Pancreas (tissue), 10 donors: ENCODE data around the gene ATPAF1. TPM values are rescaled to one million over a fixed set of nuclear protein-coding genes. Genes with fewer than 3 reads are reported as not detected.
A peak's percentile ranks its signal among the peaks of the same experiment; 100 is the strongest.

Source experiments
- ATAC-seq, 4 donors: fragments of 200-7000 bp; cut with Tn5 transposase; one replicate each; pipeline versions ENCODE4 v1.8.0 to v1.9.1; 2020; ENCODE audit warnings: mild to moderate bottlenecking in 4 of 4, moderate library complexity in 4 of 4
- DNase-seq, 6 donors: peaks; one replicate each; pipeline ENCODE4 v3.0.0-alpha.2; 2020
- FAIRE-seq: peaks from 2 replicates; lab custom pipeline; 2012; peaks lifted over from hg19 to GRCh38; lab: Jason Lieb, UNC
- H3K27ac ChIP-seq, 4 donors: fragments of 200-600 bp; sonication (generic); 1 replicate in 3 of 4; 2 replicates in 1 of 4; pipeline versions ENCODE4 v1.5.0 to v1.8.0; 2020
- H3K27me3 ChIP-seq, 4 donors: fragments of 200-600 bp; one replicate each; pipeline ENCODE4 v1.8.0; 2021
- H3K36me3 ChIP-seq, 3 donors: fragments of 200-600 bp; sonication (generic) in 1 of 3; one replicate each; pipeline versions ENCODE4 v1.5.0 to v1.8.0; 2020 to 2021
- H3K4me1 ChIP-seq, 3 donors: fragments of 200-600 bp; one replicate each; pipeline ENCODE4 v1.8.0; 2021
- H3K4me3 ChIP-seq, 4 donors: fragments of 200-600 bp; sonication (generic) in 2 of 4; one replicate each; pipeline versions ENCODE4 v1.5.0 to v1.8.0; 2020 to 2021
- H3K9me3 ChIP-seq, 4 donors: fragments of 200-600 bp; one replicate each; pipeline ENCODE4 v1.8.0; 2021
- WGBS, 2 donors: extraction: QIAGEN DNeasy Blood & Tissue Kit; methylation state at CpG; one replicate each; pipeline ENCODE4 v1.1.7; 2013; 5-methylcytosine and 5-hydroxymethylcytosine counted together
- intact Hi-C, 3 donors: fragments of 100-400 bp; cut with DNase I; formaldehyde crosslinking; loops; one replicate each; pipeline versions ENCODE4 v1.11.1 to v1.14.2; 2022
- polyA plus RNA-seq, 2 donors: library from polyadenylated mRNA; stranded (reverse); fragments of 200-250 nt; gene quantifications; one replicate each; pipeline ENCODE4 v1.2.3, GENCODE V29; 2013
- total RNA-seq, 6 donors: library from RNA; stranded (reverse); fragmentation: NEBNext Ultra II Directional in 4 of 6; extraction: Animal tissue kit (Norgen Biotek cat#: 25700) in 4 of 6; gene quantifications; one replicate each; pipeline versions ENCODE4 v1.2.1 to v1.2.4, GENCODE V29; 2021 to 2023
- TF ChIP-seq, protein P1 (sequence below), 4 donors: fragments of 200-600 bp; sonication (generic) in 3 of 4; IDR thresholded peaks; one replicate each; pipeline versions ENCODE4 v1.5.0 to v1.8.0; 2021; ENCODE audit warnings: antibody characterized with exemption in 4 of 4
- donor health status: healthy with polysubstance abuse.
- donor health status: DM: no; HTN: no; CAD: no; lungs with moderate emphysema.
- donor health status: DM: no; HTN: no; CAD: no.
- donor health status: control.
- donor health status: control.
- donor health status: Bipolar disorder and iron deficiency.
- donor health status: DM: yes; HTN: yes; CAD: no.
- donor health status: DM: no; HTN: no; CAD: no.
- donor health status: DM: no; HTN: no; CAD: no.
- donor health status: DM: yes; HTN: yes; CAD: no.

The ATPAF1 gene
- total and polyA plus RNA-seq, 8 donors: 18.1 to 23.3 (median 21.5) TPM

DNA sequence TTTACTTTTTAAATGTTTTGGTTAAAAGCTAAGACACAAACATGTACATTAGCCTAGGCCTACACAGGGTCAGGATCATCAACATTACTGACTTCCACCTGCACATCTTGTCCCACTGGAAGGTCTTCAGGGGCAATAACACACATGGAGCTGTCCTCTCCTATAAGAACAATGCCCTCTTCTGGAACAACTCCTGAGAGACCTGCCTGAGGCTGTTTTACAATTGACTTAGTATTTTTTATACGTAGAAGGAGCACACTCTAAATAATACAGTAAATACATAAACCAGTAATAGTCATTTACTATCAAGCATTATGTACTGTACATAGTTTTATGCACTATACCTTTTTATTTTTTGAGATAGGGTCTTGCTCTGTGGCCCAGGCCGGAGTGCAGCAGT lies 37.4 kb downstream of the ATPAF1 start:
- TF ChIP-seq, protein P1, sequence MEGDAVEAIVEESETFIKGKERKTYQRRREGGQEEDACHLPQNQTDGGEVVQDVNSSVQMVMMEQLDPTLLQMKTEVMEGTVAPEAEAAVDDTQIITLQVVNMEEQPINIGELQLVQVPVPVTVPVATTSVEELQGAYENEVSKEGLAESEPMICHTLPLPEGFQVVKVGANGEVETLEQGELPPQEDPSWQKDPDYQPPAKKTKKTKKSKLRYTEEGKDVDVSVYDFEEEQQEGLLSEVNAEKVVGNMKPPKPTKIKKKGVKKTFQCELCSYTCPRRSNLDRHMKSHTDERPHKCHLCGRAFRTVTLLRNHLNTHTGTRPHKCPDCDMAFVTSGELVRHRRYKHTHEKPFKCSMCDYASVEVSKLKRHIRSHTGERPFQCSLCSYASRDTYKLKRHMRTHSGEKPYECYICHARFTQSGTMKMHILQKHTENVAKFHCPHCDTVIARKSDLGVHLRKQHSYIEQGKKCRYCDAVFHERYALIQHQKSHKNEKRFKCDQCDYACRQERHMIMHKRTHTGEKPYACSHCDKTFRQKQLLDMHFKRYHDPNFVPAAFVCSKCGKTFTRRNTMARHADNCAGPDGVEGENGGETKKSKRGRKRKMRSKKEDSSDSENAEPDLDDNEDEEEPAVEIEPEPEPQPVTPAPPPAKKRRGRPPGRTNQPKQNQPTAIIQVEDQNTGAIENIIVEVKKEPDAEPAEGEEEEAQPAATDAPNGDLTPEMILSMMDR (IDR thresholded peaks at IDR 0.05): no peak
- no peak overlapping the region for H3K4me3 ChIP-seq
- FAIRE-seq (no peak), DNase-seq (no peak), ATAC-seq (no peak)
- no peaks in the 10 kb centered on the region for H3K4me1 ChIP-seq
- no peaks in the 10 kb centered on the region for H3K9me3 ChIP-seq
- H3K27me3 ChIP-seq: no peaks in the 10 kb centered on the region
- intact Hi-C loops: no loop called here
- WGBS, 2 donors: 83 to 86% methylated on average over 2 of the region's 2 CpGs
- H3K36me3 ChIP-seq: peaks cover 0 to 24% (median 0%) of the 10 kb centered on the region in 3 donors
- no peak overlapping the region for H3K27ac ChIP-seq

DNA sequence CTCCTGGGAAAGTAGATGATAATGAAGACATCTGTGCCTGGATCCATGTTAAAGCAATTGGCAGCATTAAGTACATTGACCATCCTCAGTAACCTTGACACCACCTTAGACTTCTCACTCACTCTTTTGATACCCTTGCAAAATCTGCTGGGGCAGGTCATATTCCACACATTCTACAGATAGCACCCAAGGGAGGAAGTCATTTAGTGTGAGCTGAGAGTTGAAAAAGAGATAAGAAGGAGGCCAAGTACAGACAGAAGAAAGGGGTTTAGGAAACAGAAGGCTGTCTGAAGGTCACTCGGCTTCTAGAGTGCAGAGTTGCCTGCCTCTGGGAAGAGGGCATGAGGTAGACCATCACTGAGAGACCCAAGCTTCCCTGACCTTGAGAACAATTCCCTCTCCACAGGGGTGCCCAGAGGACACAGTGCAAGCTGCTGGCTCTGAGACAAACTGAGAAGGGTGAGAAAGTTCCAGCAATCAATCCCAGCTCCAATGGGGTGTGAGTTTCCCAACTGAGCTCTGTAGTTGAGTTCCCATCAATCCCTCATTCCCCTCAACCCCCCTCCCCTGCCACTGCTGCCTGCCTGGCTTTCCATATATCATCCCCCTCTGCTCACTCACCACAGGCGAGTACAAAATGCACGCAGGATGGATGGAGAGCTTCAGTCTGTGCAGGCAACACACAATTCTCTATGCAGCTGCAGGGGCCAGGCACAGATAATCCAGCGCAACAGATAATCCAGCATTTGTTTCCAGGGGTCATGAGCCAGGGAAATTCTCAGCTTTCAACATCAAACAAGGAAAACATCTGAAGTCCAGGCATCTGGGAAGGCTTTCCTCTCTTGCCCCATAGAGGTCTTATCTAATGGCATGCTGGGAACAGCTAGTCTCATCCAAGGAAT lies 44.2 kb downstream of the ATPAF1 start:
- no peak for DNase-seq
- intact Hi-C loops: loop anchor here in 2 of 3 donors (5.0 to 10.0 kb wide), 2 partner anchors 98 to 101 kb away; no protein-coding TSS in a partner anchor
- Histone ChIP-seq H3K27ac (no peak overlapping the region), H3K4me3 (no peak overlapping the region), H3K4me1 (peaks cover 0 to 3% (median 0%) of the 10 kb centered on the region in 3 donors), H3K27me3 (no peaks in the 10 kb centered on the region), H3K9me3 (no peaks in the 10 kb centered on the region), H3K36me3 (no peaks in the 10 kb centered on the region)
- WGBS, 2 donors: 77 to 81% methylated on average over 4 of the region's 4 CpGs
- FAIRE-seq: no peak
- TF ChIP-seq, protein P1 (IDR thresholded peaks at IDR 0.05): no peak
- ATAC-seq: no peak

DNA sequence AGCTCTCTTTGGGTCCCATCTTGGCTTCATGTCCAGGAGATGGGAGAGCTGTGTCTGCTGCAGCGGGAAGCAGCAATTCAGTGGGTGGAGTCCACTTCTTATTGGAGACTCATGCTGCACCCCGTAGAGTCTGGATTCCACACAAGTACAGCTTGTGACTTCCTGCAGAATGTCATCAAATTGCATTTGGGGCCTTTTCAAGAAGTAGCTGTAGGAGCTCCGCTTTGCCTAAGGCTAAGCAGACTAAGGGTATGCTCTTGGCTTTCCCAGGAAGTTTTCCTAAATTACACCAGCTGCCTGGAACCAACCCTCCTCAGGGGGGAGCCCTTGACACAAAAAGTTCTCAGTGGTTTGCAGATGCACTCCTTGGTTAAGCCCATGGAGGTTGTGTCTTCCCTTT lies 45.8 kb downstream of the ATPAF1 start:
- Histone ChIP-seq H3K4me1 (peaks cover 0 to 3% (median 0%) of the 10 kb centered on the region in 3 donors), H3K4me3 (no peak overlapping the region), H3K36me3 (no peaks in the 10 kb centered on the region), H3K27me3 (no peaks in the 10 kb centered on the region), H3K9me3 (no peaks in the 10 kb centered on the region), H3K27ac (no peak overlapping the region)
- DNase-seq: no peak
- peak in 3 of 4 donors; percentile 68 to 84 (median 83) for ATAC-seq
- WGBS, 2 donors: 59 to 69% methylated on average over 3 of the region's 3 CpGs
- intact Hi-C loops: loop anchor here in 2 of 3 donors (5.0 to 10.0 kb wide), 2 partner anchors 100 to 102 kb away; no protein-coding TSS in a partner anchor
- TF ChIP-seq, protein P1 (IDR thresholded peaks at IDR 0.05): peak in 2 of 4 donors; percentile 24 to 25
- FAIRE-seq: no peak

DNA sequence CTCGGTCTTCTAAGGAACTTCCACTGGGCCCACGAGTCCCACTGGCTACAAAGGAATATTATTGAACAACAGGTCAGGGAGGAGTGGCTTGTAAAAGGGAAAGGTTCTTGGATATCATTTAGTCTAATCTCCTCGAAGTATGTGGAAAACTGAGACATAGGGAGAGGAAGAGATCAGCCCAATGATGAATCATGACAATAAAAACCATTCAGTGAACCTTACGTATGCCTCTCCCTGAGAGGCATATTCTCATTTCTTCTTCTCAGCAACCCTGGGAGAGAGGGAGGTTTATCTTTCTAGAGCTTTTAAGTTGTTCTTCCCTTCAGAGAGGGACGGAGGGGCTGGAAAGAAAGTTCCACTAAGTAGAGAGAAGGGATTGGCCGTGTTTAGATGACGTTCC lies 46.2 kb downstream of the ATPAF1 start:
- ATAC-seq: no peak
- intact Hi-C loops: loop anchor here in 2 of 3 donors (5.0 to 10.0 kb wide), 2 partner anchors 100 to 103 kb away; no protein-coding TSS in a partner anchor

More for the DNA sequence above, 46.2 kb downstream of the ATPAF1 start:
- no peak for DNase-seq
- Histone ChIP-seq H3K27me3 (no peaks in the 10 kb centered on the region), H3K27ac (no peak overlapping the region), H3K36me3 (no peaks in the 10 kb centered on the region), H3K4me3 (no peak overlapping the region), H3K4me1 (peaks cover 0 to 3% (median 0%) of the 10 kb centered on the region in 3 donors), H3K9me3 (no peaks in the 10 kb centered on the region)
- WGBS, 2 donors: 62 to 63% methylated on average over 7 of the region's 7 CpGs
- TF ChIP-seq, protein P1 (IDR thresholded peaks at IDR 0.05): no peak
- no peak for FAIRE-seq
